Thyroid gland (tissue), 4 donors: ENCODE data around the gene KIFC3. TPM values are rescaled to one million over a fixed set of nuclear protein-coding genes. Genes with fewer than 3 reads are reported as not detected.

Experiments used
- DNase-seq, 2 donors: peaks; one replicate each; pipeline ENCODE4 v3.0.0-alpha.2; 2019
- H3K27ac ChIP-seq, 3 donors: fragments of 200-600 bp; sonication (generic); 1 replicate in 2 of 3; 2 replicates in 1 of 3; pipeline ENCODE4 v1.5.1; 2016 to 2019; ENCODE audit warnings: mild to moderate bottlenecking in 1 of 3, moderate library complexity in 1 of 3
- H3K27me3 ChIP-seq: fragments of 200-600 bp; sonication (generic); one replicate; pipeline ENCODE4 v1.5.1; 2019
- H3K36me3 ChIP-seq, 2 donors: fragments of 200-600 bp; sonication (generic); one replicate each; pipeline ENCODE4 v1.5.1; 2016 to 2019
- H3K4me1 ChIP-seq, 2 donors: fragments of 200-600 bp; sonication (generic); one replicate each; pipeline ENCODE4 v1.5.1; 2017 to 2019
- H3K4me3 ChIP-seq, 3 donors: fragments of 200-600 bp; sonication (generic); replicated peaks in 1 of 3; 1 replicate in 2 of 3; 2 replicates in 1 of 3; pipeline ENCODE4 v1.5.1; 2016; ENCODE audit warnings: mild to moderate bottlenecking in 1 of 3
- H3K9me3 ChIP-seq: fragments of 200-600 bp; sonication (generic); one replicate; pipeline ENCODE4 v1.5.1; 2017
- POLR2A ChIP-seq, 2 donors: fragments of 450-650 bp; IDR thresholded peaks; one replicate each; pipeline ENCODE4 v1.6.1; 2017; ENCODE audit warnings: antibody characterized with exemption in 2 of 2, mild to moderate bottlenecking in 2 of 2, moderate library complexity in 1 of 2
- whole genome bisulfite sequencing, 2 donors: methylation state at CpG; one replicate each; pipeline ENCODE4 v1.1.5; 2017; 5-methylcytosine and 5-hydroxymethylcytosine counted together
- intact Hi-C: fragments of 100-400 bp; cut with DNase I; formaldehyde crosslinking; loops from one replicate; pipeline ENCODE4 v1.15.1; 2023
- total RNA-seq, 4 donors: library from RNA; depleted of rRNA; stranded (reverse); fragments of >200 nt; gene quantifications; one replicate each; pipeline ENCODE4 v1.2.3, GENCODE V29; 2016
- TF ChIP-seq, protein P1 (sequence below), 6 experiments: fragments of 200-600 bp in 3 of 6; fragments of 450-650 bp in 3 of 6; sonication (generic) in 3 of 6; IDR thresholded peaks; one replicate each; pipeline ENCODE4 v1.5.1; 2016 to 2019; ENCODE audit warnings: antibody characterized with exemption in 6 of 6, mild to moderate bottlenecking in 2 of 6, inconsistent platforms in 1 of 6, moderate library complexity in 1 of 6

The KIFC3 gene
- total RNA-seq, 4 donors from 2014 or later = 88.8 to 153 (median 132) TPM

- 56 to 65% methylated on average over 12 of the region's 12 CpGs for WGBS, 2 donors
- TF ChIP-seq, protein P1, sequence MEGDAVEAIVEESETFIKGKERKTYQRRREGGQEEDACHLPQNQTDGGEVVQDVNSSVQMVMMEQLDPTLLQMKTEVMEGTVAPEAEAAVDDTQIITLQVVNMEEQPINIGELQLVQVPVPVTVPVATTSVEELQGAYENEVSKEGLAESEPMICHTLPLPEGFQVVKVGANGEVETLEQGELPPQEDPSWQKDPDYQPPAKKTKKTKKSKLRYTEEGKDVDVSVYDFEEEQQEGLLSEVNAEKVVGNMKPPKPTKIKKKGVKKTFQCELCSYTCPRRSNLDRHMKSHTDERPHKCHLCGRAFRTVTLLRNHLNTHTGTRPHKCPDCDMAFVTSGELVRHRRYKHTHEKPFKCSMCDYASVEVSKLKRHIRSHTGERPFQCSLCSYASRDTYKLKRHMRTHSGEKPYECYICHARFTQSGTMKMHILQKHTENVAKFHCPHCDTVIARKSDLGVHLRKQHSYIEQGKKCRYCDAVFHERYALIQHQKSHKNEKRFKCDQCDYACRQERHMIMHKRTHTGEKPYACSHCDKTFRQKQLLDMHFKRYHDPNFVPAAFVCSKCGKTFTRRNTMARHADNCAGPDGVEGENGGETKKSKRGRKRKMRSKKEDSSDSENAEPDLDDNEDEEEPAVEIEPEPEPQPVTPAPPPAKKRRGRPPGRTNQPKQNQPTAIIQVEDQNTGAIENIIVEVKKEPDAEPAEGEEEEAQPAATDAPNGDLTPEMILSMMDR (IDR thresholded peaks at IDR 0.05) = no peak
- TF ChIP-seq POLR2A (IDR thresholded peaks at IDR 0.05) = no peak
- Histone ChIP-seq H3K4me3 (peak overlapping the region in 1 of 3 donors; percentile 66), H3K4me1 (peaks cover 72 to 84% of the 10 kb centered on the region in 2 donors), H3K27me3 (no peaks in the 10 kb centered on the region), H3K27ac (peak overlapping the region; percentile 91 to 99 (median 98)), H3K9me3 (no peaks in the 10 kb centered on the region), H3K36me3 (peaks cover 0 to 6% of the 10 kb centered on the region in 2 donors)
- DNase-seq = no peak
- intact Hi-C loops = loop anchor here (10.0 kb wide), 1 partner anchor 194 kb away; no protein-coding TSS in a partner anchor
Observed at GRCh38 chr16:57800200-57801097, 1.8 kb downstream of the KIFC3 start.

GRCh38 chr16:57799600-57800199 lies 2.6 kb downstream of the KIFC3 start:
- Histone ChIP-seq H3K9me3 (no peaks in the 10 kb centered on the region), H3K4me3 (no peak overlapping the region), H3K4me1 (peaks cover 77 to 92% of the 10 kb centered on the region in 2 donors), H3K27me3 (no peaks in the 10 kb centered on the region), H3K36me3 (peaks cover 0 to 8% of the 10 kb centered on the region in 2 donors), H3K27ac (peak overlapping the region; percentile 91 to 99 (median 98))
- 23 to 33% methylated on average over 4 of the region's 5 CpGs for WGBS, 2 donors
- DNase-seq = peak; percentile 74 to 76
- TF ChIP-seq POLR2A (IDR thresholded peaks at IDR 0.05) = peak in 1 of 2 donors; percentile 63
- TF ChIP-seq, protein P1 (IDR thresholded peaks at IDR 0.05) = no peak
- intact Hi-C loops = loop anchor here (10.0 kb wide), 1 partner anchor 195 kb away; no protein-coding TSS in a partner anchor

DNA sequence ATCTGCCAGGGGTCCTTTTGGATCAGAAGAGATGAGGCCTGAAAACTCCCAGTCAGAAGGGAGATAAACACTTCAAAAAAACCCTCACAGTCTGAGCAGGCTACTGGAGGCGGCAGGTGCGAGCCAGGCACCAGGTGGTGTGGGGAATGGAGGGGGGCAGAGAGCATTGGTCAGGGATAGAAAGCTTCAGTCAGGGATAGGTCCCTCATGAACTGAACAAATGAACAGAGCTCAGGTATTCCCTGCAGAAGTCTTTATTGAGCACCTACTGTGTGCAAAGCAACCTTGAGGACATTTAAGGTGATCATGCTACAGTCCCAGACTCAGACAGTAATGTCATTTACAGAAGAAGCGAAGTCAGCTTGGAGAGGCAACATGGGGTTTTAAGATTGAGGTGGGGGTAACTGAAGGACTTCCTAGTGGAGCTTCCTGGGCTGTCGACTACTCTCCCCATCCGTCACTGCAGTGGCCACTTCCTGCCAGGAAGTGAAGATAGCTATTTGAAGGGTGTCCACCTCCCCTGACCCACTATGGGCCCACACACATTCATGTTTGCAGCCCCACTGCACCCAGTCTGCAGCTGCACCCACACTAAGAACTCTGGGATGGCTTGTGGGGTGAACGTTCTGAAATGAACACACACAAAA lies 3.2 kb downstream of the KIFC3 start:
- 70 to 81% methylated on average over 6 of the region's 6 CpGs for WGBS, 2 donors
- intact Hi-C loops = no loop called here
- TF ChIP-seq POLR2A (IDR thresholded peaks at IDR 0.05) = no peak
- TF ChIP-seq, protein P1 (IDR thresholded peaks at IDR 0.05) = no peak
- no peaks in the 10 kb centered on the region for H3K9me3 ChIP-seq
- H3K27ac ChIP-seq = peak overlapping the region; percentile 91 to 99 (median 98)
- peaks cover 77 to 87% of the 10 kb centered on the region in 2 donors for H3K4me1 ChIP-seq
- no peaks in the 10 kb centered on the region for H3K27me3 ChIP-seq
- H3K36me3 ChIP-seq = peaks cover 0 to 12% of the 10 kb centered on the region in 2 donors
- no peak overlapping the region for H3K4me3 ChIP-seq
- no peak for DNase-seq

- WGBS, 2 donors = 50 to 65% methylated on average over 9 to 15 of the region's 16 CpGs
Observed at GRCh38 chr16:57798267-57798810, 4.0 kb downstream of the KIFC3 start.

More at GRCh38 chr16:57798267-57798810, 4.0 kb downstream of the KIFC3 start:
- H3K4me3 ChIP-seq = no peak overlapping the region
- H3K9me3 ChIP-seq = no peaks in the 10 kb centered on the region
- H3K36me3 ChIP-seq = peaks cover 0 to 12% of the 10 kb centered on the region in 2 donors
- no peak for DNase-seq
- H3K27me3 ChIP-seq = no peaks in the 10 kb centered on the region
- peaks cover 77 to 79% of the 10 kb centered on the region in 2 donors for H3K4me1 ChIP-seq
- peak overlapping the region; percentile 91 to 99 (median 98) for H3K27ac ChIP-seq
- no peak for TF ChIP-seq POLR2A (IDR thresholded peaks at IDR 0.05)
- TF ChIP-seq, protein P1 (IDR thresholded peaks at IDR 0.05) = no peak
- intact Hi-C loops = no loop called here
